HG02642 (cell line): ENCODE measurements around the gene EIF3F.

Experiments used
- ATAC-seq: cut with Tn5 transposase; IDR thresholded peaks from one replicate; pipeline ENCODE4 v1.9.1; 2021; ENCODE audit warnings: mild to moderate bottlenecking; ENCODE audit not compliant: unreplicated experiment, poor library complexity

Gene EIF3F

GRCh38 chr11:8036002-8036802 is 49.1 kb downstream of the EIF3F start:
- ATAC-seq: no peak

DNA sequence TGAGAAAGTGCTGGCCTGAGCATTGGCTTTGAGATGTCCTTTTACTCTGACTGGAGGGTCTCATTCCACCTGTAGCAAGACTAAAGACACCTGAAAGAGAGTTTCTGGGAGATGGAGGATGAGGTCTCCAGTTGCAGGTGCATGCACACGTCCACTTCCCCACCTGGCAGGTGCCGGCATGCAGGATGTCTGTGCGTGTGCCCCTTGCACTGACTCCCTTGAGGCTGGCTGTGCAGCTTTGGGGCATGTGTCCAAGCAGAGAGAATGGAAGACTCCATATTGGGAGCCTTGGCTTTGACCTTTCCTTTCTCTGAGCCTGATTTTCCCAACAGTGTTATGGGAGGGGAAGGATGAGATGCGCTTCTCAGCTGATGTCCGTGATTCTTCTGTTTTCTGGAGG is 49.8 kb downstream of the EIF3F start:
- no peak for ATAC-seq

- ATAC-seq: no peak
Observed at GRCh38 chr11:8038393-8038792, 51.3 kb downstream of the EIF3F start.

- no peak for ATAC-seq
Observed at GRCh38 chr11:8038811-8039529, 51.8 kb downstream of the EIF3F start.

DNA sequence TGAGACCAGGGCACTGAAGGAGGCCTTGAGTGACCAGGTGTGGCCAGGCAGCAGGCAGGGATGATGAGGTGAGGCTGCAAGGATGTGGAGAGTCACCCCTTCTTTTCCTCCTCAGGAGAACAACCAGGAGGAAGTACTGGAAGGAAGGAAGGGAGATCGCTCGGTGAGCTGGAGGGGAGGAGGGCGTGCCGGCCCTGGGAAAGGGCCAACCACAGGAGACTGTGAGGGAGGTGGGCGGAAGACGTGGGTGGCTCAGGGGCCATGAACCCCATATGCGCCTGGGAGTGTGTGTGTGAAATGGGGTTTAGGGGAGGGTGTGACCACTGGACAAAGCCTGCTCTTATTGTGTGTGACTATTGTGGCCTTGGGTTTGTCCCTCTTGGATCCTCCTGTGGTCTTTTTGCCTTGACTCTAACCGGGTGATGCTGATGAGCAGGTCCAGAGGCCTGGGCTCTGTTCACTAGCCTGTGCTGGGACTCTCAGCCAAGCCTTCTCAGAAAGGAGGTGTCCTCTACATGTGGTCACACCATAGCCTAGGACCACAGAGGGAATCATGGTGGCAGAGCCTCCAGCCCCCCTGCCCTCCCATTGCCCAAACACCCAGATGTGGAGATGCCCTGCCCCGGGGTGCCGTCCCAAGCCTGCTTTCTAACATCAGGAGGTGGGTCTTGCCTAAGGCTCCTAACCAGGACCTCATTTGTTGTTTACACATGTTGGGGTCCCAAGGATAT is 52.6 kb downstream of the EIF3F start:
- ATAC-seq: no peak

- no peak for ATAC-seq
Observed at GRCh38 chr11:8040261-8040920, 53.3 kb downstream of the EIF3F start.

DNA sequence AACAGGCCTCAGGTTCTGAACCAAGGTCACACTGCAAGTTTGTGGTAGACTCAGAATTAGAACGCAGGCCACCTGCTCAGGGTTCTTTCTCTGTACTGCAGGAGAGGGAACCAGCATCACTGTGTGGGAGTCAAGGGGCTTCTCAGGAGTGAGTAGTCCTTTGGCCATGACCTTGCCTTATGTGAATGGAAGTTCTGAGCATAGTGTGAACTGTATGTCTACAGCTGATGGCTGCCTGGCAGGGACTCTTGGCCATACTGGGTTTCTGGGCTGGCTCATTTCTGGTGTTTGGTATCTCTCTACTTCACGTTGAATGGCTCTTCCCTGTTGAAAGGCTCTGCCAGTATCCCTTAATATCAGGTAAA is 53.8 kb downstream of the EIF3F start:
- ATAC-seq: no peak

DNA sequence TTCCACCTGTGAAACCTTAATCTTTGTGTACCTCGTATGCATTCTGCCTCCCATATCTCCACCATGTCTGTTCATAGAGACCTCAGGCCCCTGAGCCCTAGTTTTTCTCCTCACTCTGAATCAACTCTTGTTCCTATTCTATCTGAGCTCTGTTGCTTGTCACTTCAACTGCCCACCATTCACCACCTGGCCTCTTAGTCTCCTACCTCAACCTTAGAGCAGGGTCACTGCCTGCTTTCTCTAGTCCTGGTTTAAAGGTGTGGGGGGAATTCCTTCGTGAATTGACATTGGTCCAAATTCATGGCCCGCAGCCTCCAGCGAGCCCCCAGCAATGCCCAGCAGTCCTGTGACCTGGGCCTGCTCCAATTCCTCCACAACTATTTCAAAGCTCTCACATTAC is 54.4 kb downstream of the EIF3F start:
- no peak for ATAC-seq

- ATAC-seq: no peak
Observed at GRCh38 chr11:8043756-8044155, 56.6 kb downstream of the EIF3F start.

GRCh38 chr11:8045839-8046238 is 58.7 kb downstream of the EIF3F start:
- no peak for ATAC-seq

DNA sequence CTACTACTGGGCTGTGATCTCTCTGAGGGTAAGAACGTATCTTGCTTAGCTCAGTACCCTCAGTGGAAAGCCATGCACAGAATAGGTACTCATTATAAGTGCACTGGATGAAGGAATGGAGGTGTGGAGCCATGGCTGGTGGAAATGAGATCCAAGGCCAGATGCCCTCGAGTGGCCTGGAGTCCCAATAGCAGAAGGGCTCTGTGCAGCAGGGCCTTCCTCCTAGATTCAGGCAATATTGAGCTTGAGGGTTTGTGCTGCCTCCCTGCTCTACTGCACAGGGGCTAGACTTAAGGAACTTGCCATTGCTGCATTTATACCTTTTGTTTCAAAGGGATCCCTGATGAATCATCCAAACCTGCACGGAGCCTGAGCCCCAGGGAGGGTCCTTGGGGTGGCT is 60.2 kb downstream of the EIF3F start:
- no peak for ATAC-seq

DNA sequence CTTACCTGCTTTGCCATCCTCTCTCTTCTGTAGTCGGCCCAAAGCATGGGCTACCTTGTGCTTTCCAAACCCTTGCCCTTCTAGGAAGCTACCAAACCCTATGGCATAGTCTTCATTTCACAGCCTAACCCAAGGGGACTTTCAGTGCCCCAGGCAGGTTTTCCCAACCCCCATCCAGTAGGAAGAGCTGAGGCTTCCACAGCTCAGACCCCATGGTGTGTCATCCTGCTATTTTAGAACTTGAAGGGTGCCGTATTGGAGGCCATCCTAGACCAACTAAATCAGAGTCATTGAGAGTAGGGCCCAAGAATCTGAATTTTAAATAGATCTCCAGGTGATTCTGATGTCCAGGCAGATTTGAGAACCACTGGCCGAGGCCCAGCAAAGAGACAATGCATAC is 61.9 kb downstream of the EIF3F start:
- no peak for ATAC-seq
